Stimulated activated naive CD8-positive, alpha-beta T cell treated with anti-CD3 and anti-CD28 coated beads, Interleukin-15, Interleukin-2, amounts not matched to agents 100 ng/mL and 50 ng/mL, for 24 hours (primary cell): Measurements from ENCODE around the gene C16orf92.
A peak's percentile ranks its signal among the peaks of the same experiment; 100 is the strongest.

Experiments used
- H3K27ac Mint-ChIP-seq: one replicate; pipeline ENCODE4 v1.8.0; 2021; ENCODE audit warnings: mild to moderate bottlenecking, mixed read lengths
- H3K27me3 Mint-ChIP-seq: one replicate; pipeline ENCODE4 v1.8.0; 2021; ENCODE audit warnings: mixed read lengths
- H3K36me3 Mint-ChIP-seq: one replicate; pipeline ENCODE4 v1.8.0; 2021; ENCODE audit warnings: low read depth, mixed read lengths
- H3K4me1 Mint-ChIP-seq: one replicate; pipeline ENCODE4 v1.8.0; 2021; ENCODE audit warnings: low read depth, mixed read lengths
- H3K4me3 Mint-ChIP-seq: one replicate; pipeline ENCODE4 v1.8.0; 2021; ENCODE audit warnings: mild to moderate bottlenecking, mixed read lengths
- H3K9me3 Mint-ChIP-seq: one replicate; pipeline ENCODE4 v1.8.0; 2021; ENCODE audit warnings: mixed read lengths

C16orf92 gene

DNA sequence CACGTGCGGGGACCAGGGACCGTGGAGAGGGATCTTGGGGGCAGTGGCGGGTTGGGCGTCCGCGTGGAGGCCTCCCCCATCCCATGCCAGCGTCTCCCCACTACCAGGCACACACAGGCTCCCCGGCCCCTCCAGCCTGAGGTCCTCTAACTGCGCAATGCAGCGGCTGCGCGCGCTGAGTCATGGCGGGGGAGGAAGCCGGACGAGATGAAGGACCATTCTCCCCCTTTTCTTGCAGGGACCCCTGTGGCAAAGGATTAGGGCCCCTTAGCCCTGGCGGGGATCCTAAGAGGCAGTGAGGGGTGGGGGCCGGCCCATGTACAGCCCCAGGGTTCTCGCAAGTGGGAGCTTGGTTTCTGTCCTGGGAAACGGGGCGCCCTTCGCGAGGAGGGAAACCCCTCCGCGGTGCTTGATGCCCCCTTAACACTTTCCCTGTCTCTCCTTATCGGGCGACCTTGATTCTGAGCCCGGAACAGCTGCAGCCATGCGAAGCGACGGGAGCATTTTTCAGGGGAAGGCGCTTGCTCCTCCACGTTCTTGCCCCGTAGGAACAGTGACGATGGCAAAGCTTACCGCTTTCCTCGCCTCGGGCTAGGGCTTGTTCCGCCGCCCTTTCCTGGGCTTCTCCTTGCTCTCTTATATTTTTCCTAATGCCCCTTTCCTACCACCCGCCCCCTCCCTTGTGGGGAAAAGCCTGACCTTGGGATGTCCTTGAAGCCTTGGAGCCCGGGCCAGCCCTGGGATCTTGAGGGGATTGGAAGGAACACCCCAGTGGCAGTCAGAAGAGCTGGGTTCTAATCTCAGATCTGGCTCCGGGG, 43.2 kb downstream of the C16orf92 start:
- Mint-ChIP-seq H3K36me3 (peaks cover 62% of the 10 kb centered on the region), H3K4me1 (peaks cover 47% of the 10 kb centered on the region), H3K27ac (peak overlapping the region; percentile 97), H3K27me3 (no peaks in the 10 kb centered on the region), H3K9me3 (no peaks in the 10 kb centered on the region), H3K4me3 (peak overlapping the region; percentile 99)

DNA sequence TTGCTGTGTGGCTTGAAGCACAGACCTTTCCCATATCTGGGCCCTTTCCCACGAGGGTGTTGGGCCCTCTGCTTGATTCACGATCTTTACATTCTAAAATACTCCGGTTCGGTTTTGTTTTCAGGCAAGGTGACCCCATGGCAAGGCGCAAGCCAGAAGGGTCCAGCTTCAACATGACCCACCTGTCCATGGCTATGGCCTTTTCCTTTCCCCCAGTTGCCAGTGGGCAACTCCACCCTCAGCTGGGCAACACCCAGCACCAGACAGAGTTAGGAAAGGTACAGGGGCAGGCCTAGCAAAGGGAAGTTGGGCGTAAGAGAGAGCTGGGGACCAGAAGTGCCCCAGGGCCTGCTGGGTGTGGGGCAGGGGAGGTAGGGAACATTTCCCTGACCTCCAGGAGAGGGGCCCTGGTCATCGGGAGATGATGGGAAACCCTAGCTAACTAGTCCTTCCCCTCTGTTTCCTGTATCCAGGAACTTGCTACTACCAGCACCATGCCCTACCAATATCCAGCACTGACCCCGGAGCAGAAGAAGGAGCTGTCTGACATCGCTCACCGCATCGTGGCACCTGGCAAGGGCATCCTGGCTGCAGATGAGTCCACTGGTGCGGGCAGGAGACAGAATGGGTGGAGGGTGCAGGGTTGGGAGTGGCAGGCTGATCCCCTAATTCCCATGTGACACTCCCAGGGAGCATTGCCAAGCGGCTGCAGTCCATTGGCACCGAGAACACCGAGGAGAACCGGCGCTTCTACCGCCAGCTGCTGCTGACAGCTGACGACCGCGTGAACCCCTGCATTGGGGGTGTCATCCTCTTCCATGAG, 44.0 kb downstream of the C16orf92 start:
- peak overlapping the region; percentile 99 for H3K4me3 Mint-ChIP-seq
- H3K4me1 Mint-ChIP-seq = peaks cover 47% of the 10 kb centered on the region
- peaks cover 70% of the 10 kb centered on the region for H3K36me3 Mint-ChIP-seq
- H3K27ac Mint-ChIP-seq = peak overlapping the region; percentile 97
- no peaks in the 10 kb centered on the region for H3K9me3 Mint-ChIP-seq
- H3K27me3 Mint-ChIP-seq = no peaks in the 10 kb centered on the region

DNA sequence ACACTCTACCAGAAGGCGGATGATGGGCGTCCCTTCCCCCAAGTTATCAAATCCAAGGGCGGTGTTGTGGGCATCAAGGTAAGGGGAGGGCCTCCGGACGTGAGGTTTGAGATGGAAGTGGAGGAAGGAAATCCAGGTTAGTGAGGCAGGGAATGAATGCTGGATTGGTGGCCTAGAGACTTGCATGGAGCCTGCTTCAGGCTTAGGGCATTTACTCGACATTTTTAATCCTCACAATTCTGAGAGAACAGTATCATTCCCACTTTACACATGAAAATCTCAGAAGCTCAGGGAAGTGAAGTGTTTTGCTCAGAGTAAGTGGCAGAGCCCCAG, 44.6 kb downstream of the C16orf92 start:
- peak overlapping the region; percentile 97 for H3K27ac Mint-ChIP-seq
- peaks cover 74% of the 10 kb centered on the region for H3K36me3 Mint-ChIP-seq
- no peaks in the 10 kb centered on the region for H3K9me3 Mint-ChIP-seq
- peak overlapping the region; percentile 99 for H3K4me3 Mint-ChIP-seq
- peaks cover 47% of the 10 kb centered on the region for H3K4me1 Mint-ChIP-seq
- H3K27me3 Mint-ChIP-seq = no peaks in the 10 kb centered on the region

DNA sequence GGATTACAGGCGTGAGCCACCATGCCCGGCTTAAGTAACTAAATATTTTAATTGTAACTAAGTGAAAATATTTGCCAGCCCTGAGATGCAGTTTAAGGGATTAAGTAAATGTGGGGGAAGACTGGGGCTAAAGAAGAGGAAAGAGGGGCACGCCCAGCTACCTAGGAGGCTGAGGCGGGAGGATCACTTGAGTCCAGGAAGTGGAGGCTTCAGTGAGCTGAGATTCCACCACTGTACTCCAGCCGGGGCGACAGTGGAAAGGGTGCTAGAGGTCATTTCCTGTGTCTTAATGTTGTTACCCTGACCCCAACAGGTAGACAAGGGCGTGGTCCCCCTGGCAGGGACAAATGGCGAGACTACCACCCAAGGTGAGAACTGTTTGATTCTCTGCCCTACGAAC, 45.3 kb downstream of the C16orf92 start:
- peak overlapping the region; percentile 89 for H3K27ac Mint-ChIP-seq
- peak overlapping the region; percentile 65 for H3K4me3 Mint-ChIP-seq
- H3K9me3 Mint-ChIP-seq = no peaks in the 10 kb centered on the region
- H3K36me3 Mint-ChIP-seq = peaks cover 74% of the 10 kb centered on the region
- no peaks in the 10 kb centered on the region for H3K27me3 Mint-ChIP-seq
- H3K4me1 Mint-ChIP-seq = peaks cover 45% of the 10 kb centered on the region

DNA sequence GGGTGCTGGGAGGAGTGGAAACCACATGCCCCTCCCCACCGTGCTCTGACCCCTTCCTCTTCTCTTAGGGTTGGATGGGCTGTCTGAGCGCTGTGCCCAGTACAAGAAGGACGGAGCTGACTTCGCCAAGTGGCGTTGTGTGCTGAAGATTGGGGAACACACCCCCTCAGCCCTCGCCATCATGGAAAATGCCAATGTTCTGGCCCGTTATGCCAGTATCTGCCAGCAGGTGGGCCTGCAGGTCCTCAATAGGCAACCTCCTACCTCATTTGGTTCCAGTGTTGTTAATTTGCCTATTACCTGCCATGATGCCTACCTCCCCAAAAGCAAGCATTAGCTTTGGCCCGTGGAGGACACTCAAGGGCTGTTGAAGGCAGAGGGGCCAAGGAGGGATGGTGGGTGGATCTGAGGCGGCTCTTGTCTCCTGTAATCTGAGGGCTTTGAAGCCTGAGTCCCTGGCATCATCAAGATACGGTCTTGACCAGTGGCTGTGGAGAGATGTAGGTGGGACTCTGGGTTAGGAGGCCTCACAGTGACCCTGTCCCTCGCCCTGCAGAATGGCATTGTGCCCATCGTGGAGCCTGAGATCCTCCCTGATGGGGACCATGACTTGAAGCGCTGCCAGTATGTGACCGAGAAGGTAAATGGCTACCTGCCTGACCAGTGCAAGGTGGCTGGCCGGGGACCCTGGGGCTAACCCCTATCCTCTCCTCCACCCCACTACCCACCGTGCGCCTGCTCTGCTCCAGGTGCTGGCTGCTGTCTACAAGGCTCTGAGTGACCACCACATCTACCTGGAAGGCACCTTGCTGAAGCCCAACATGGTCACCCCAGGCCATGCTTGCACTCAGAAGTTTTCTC, 46.0 kb downstream of the C16orf92 start:
- Mint-ChIP-seq H3K27ac (peak overlapping the region; percentile 89), H3K4me1 (peaks cover 39% of the 10 kb centered on the region), H3K4me3 (peak overlapping the region; percentile 65), H3K36me3 (peaks cover 73% of the 10 kb centered on the region), H3K9me3 (no peaks in the 10 kb centered on the region), H3K27me3 (no peaks in the 10 kb centered on the region)

DNA sequence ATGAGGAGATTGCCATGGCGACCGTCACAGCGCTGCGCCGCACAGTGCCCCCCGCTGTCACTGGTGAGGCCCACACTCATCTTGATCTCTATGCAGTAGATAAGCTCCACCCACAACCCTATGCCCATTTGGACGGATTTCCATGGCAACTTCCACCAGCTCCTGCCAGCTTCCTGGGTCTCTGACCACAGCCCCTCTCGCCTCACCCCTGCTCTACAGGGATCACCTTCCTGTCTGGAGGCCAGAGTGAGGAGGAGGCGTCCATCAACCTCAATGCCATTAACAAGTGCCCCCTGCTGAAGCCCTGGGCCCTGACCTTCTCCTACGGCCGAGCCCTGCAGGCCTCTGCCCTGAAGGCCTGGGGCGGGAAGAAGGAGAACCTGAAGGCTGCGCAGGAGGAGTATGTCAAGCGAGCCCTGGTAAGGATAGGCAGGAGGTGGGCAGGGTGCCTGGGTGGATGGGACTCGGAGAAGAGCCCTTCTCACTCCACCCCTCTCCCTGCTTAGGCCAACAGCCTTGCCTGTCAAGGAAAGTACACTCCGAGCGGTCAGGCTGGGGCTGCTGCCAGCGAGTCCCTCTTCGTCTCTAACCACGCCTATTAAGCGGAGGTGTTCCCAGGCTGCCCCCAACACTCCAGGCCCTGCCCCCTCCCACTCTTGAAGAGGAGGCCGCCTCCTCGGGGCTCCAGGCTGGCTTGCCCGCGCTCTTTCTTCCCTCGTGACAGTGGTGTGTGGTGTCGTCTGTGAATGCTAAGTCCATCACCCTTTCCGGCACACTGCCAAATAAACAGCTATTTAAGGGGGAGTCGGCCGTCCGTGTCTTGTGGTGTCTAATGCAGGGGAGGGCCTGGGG, 46.8 kb downstream of the C16orf92 start:
- H3K27ac Mint-ChIP-seq = peak overlapping the region; percentile 89
- H3K27me3 Mint-ChIP-seq = no peaks in the 10 kb centered on the region
- peak overlapping the region; percentile 37 for H3K4me3 Mint-ChIP-seq
- H3K36me3 Mint-ChIP-seq = peaks cover 68% of the 10 kb centered on the region
- H3K9me3 Mint-ChIP-seq = no peaks in the 10 kb centered on the region
- peaks cover 40% of the 10 kb centered on the region for H3K4me1 Mint-ChIP-seq

DNA sequence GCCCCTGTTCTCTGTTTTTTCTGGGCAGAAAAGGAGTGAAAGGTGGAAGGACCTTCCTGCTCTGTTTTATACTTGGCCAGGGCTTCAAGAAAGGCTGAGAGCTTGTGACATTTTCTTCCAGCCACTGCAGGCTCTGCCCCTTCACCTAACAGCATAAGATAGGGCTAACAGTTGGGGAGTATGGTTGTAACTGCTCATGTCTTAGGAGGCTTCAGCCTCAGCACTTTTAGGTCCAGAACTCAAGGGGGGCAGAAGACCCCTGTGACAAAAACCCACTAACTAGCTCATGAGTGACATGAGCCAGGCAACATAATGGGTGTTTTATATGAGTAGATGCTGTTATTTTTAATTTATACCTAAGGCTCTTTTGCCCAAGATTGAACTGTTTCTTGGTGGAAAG, 47.5 kb downstream of the C16orf92 start:
- Mint-ChIP-seq H3K36me3 (peaks cover 62% of the 10 kb centered on the region), H3K27ac (no peak overlapping the region), H3K4me3 (no peak overlapping the region), H3K4me1 (peaks cover 42% of the 10 kb centered on the region), H3K9me3 (no peaks in the 10 kb centered on the region), H3K27me3 (no peaks in the 10 kb centered on the region)
